ENCODE data around the gene HEPHL1. TPM values are rescaled to one million over a fixed set of nuclear protein-coding genes. Genes with fewer than 3 reads are reported as not detected.

Gene HEPHL1
- total and polyA plus RNA-seq, 2 experiments from 2014 or later = 0.07 to 0.21 TPM

GRCh38 chr11:93988455-93988854 lies 32.7 kb upstream of the HEPHL1 start:
- TF ChIP-seq ZNF114 (CRISPR knock-in tag; IDR thresholded peaks at IDR 0.05) (no peak), ETS1 (IDR thresholded peaks at IDR 0.05) (no peak), REST (IDR thresholded peaks at IDR 0.05; ENCODE audit: unreplicated experiment) (no peak), POLR2AphosphoS5 (IDR thresholded peaks at IDR 0.05; ENCODE audit: low read depth) (no peak), NANOG (IDR thresholded peaks at IDR 0.05; ENCODE audit: borderline replicate concordance) (no peak), ZNF331 (CRISPR knock-in tag; IDR thresholded peaks at IDR 0.05; ENCODE audit: low read depth) (no peak), EZH2 (IDR thresholded peaks at IDR 0.05; ENCODE audit: low read depth, unreplicated experiment) (no peak), JUNB (IDR thresholded peaks at IDR 0.05; ENCODE audit: unreplicated experiment) (no peak), CREB1 (CRISPR knock-in tag; IDR thresholded peaks at IDR 0.05; ENCODE audit: low read depth) (no peak), CTCF (conservative IDR thresholded peaks at IDR 0.05; ENCODE audit: low read depth in 2 of 2) (no peak)
- no peaks in the 10 kb centered on the region for H3K27me3 ChIP-seq (ENCODE audit: insufficient read depth)

More at GRCh38 chr11:93988455-93988854, 32.7 kb upstream of the HEPHL1 start:
- H3K27ac ChIP-seq (ENCODE audit: low read depth) = no peak overlapping the region
- ATAC-seq (no peak), DNase-seq (ENCODE audit: low spot score) (no peak)
- H2AFZ ChIP-seq = no peak overlapping the region
- no peak overlapping the region for H3K4me3 ChIP-seq
- Mint-ChIP-seq H3K4me1 (peaks cover 2% of the 10 kb centered on the region; the same call in 2 of the 3 replicates), H3K27me3 (ENCODE audit: insufficient read depth, low read depth, poor library complexity) (no peaks in the 10 kb centered on the region), H3K27ac (no peak overlapping the region), H3K9me3 (peaks cover 11% of the 10 kb centered on the region; the same call in 2 of the 3 replicates), H3K4me3 (no peak overlapping the region), H3K36me3 (ENCODE audit: low read depth) (peaks cover 5% of the 10 kb centered on the region; the same call in 1 of the 3 replicates)
- H3K79me2 ChIP-seq (replicated peaks; ENCODE audit: insufficient read depth) = no peaks in the 10 kb centered on the region
- no peaks in the 10 kb centered on the region; the same call in 1 of the 2 replicates for H3K9me2 ChIP-seq (ENCODE audit: insufficient read depth)
- no peaks in the 10 kb centered on the region; the same call in 1 of the 2 replicates for H4K20me1 ChIP-seq (replicated peaks; ENCODE audit: insufficient read depth)
- no peaks in the 10 kb centered on the region for H3K36me3 ChIP-seq (ENCODE audit: insufficient read depth)
- H3K4me2 ChIP-seq = no peak overlapping the region
- no peaks in the 10 kb centered on the region for H3F3A ChIP-seq (replicated peaks; ENCODE audit: low read depth)
- H3K4me1 ChIP-seq (ENCODE audit: insufficient read depth) = no peaks in the 10 kb centered on the region
